22Rv1 (cell line): ENCODE results near the gene GMDS.
A peak's percentile ranks its signal among the peaks of the same experiment; 100 is the strongest.

Experiments
- ZFX ChIP-seq: fragments of 450-650 bp; IDR thresholded peaks from 2 replicates; pipeline ENCODE4 v1.6.1; 2017; ENCODE audit warnings: antibody characterized with exemption, borderline replicate concordance
- TF ChIP-seq, protein P1 (sequence below): fragments of 450-650 bp; IDR thresholded peaks from 2 replicates; pipeline ENCODE4 v1.5.1; 2017; ENCODE audit warnings: mild to moderate bottlenecking

DNA sequence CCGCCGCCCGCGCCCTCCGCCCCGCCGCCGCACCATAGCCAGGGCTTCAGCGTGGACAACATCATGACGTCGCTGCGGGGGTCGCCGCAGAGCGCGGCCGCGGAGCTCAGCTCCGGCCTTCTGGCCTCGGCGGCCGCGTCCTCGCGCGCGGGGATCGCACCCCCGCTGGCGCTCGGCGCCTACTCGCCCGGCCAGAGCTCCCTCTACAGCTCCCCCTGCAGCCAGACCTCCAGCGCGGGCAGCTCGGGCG, 634.2 kb downstream of the GMDS start:
- TF ChIP-seq, protein P1, sequence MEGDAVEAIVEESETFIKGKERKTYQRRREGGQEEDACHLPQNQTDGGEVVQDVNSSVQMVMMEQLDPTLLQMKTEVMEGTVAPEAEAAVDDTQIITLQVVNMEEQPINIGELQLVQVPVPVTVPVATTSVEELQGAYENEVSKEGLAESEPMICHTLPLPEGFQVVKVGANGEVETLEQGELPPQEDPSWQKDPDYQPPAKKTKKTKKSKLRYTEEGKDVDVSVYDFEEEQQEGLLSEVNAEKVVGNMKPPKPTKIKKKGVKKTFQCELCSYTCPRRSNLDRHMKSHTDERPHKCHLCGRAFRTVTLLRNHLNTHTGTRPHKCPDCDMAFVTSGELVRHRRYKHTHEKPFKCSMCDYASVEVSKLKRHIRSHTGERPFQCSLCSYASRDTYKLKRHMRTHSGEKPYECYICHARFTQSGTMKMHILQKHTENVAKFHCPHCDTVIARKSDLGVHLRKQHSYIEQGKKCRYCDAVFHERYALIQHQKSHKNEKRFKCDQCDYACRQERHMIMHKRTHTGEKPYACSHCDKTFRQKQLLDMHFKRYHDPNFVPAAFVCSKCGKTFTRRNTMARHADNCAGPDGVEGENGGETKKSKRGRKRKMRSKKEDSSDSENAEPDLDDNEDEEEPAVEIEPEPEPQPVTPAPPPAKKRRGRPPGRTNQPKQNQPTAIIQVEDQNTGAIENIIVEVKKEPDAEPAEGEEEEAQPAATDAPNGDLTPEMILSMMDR, result peak; percentile 58
- TF ChIP-seq ZFX, result no peak
